Measurements from ENCODE around the gene MFF. TPM values are rescaled to one million over a fixed set of nuclear protein-coding genes. Genes with fewer than 3 reads are reported as not detected.

Gene MFF
- total RNA-seq, 1 experiment from 2014 or later: 103 TPM

- H3K79me2 ChIP-seq (ENCODE audit: low read length): no peaks in the 10 kb centered on the region
- H3F3A ChIP-seq (ENCODE audit: low read length, unreplicated experiment): no peaks in the 10 kb centered on the region
- ATAC-seq (peak; percentile 48), DNase-seq (peak; percentile 66)
- no peaks in the 10 kb centered on the region for H3K36me3 ChIP-seq (ENCODE audit: low read depth, low read length)
- no peaks in the 10 kb centered on the region for H3K9me3 ChIP-seq (ENCODE audit: low read length)
- H3K4me2 ChIP-seq (ENCODE audit: low read length): no peak overlapping the region
- TF ChIP-seq EZH2 (IDR thresholded peaks at IDR 0.05; ENCODE audit: low read length, unreplicated experiment): no peak
- no peak for TF ChIP-seq EZH2phosphoT487 (IDR thresholded peaks at IDR 0.05; ENCODE audit: borderline replicate concordance, low read length)
- TF ChIP-seq CTCF (conservative IDR thresholded peaks at IDR 0.05; ENCODE audit: low read depth, low read length): no peak
- H3K27ac ChIP-seq (ENCODE audit: low read length): peak overlapping the region; percentile 37
- no TSS peak for BruUV-seq (replicated peaks)
- H3K9me2 ChIP-seq (replicated peaks; ENCODE audit: low read length): no peaks in the 10 kb centered on the region
- CTCF ChIA-PET: no interaction called here
- intact Hi-C loops (cut with micrococcal nuclease): no loop called here
- POLR2A ChIA-PET (ENCODE audit: unreplicated experiment): no interaction called here
- no peaks in the 10 kb centered on the region for H3K27me3 ChIP-seq (ENCODE audit: low read length)
- no peaks in the 10 kb centered on the region for H4K20me1 ChIP-seq (ENCODE audit: low read length)
- no peak overlapping the region for H2AFZ ChIP-seq (ENCODE audit: low read length)
- H3K4me3 ChIP-seq (ENCODE audit: low read length): no peak overlapping the region
- H3K9ac ChIP-seq (ENCODE audit: low read length): no peak overlapping the region
- peaks cover 12% of the 10 kb centered on the region for H3K4me1 ChIP-seq (ENCODE audit: insufficient read depth, low read length)
These were observed 70.5 kb downstream of the MFF start for GRCh38 chr2:227395556-227395955.

DNA sequence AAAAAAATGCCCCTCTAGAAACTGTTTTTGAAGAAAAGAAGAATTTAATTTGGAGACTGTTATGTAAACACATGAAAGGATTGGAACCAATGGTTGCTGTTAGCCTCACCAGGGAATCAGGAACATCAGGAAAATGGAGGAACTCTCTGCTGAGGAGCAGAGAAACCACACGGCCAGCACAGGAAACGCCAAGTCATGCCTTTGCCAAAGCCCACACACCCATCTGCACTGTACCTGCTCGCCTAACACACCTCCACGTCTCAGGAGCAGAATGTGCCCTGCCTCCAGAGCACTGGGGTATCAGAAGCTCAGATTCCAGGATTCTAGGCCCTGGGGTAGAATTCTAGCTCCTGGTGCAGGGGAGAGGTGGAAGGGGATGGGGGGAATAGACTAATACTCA lies 72.5 kb downstream of the MFF start:
- H3K4me2 ChIP-seq (ENCODE audit: low read length): no peak overlapping the region
- no TSS peak for BruUV-seq (replicated peaks)
- H3K27ac ChIP-seq (ENCODE audit: low read length): no peak overlapping the region
- H3K9me3 ChIP-seq (ENCODE audit: low read length): no peaks in the 10 kb centered on the region
- no peaks in the 10 kb centered on the region for H3K9me2 ChIP-seq (replicated peaks; ENCODE audit: low read length)
- ATAC-seq (no peak), DNase-seq (no peak)
- H3K79me2 ChIP-seq (ENCODE audit: low read length): no peaks in the 10 kb centered on the region
- intact Hi-C loops (cut with micrococcal nuclease): no loop called here
- no peak overlapping the region for H3K4me3 ChIP-seq (ENCODE audit: low read length)
- H4K20me1 ChIP-seq (ENCODE audit: low read length): no peaks in the 10 kb centered on the region
- no peak overlapping the region for H3K9ac ChIP-seq (ENCODE audit: low read length)
- H2AFZ ChIP-seq (ENCODE audit: low read length): no peak overlapping the region
- H3K4me1 ChIP-seq (ENCODE audit: insufficient read depth, low read length): peaks cover 15% of the 10 kb centered on the region
- H3K27me3 ChIP-seq (ENCODE audit: low read length): no peaks in the 10 kb centered on the region
- no peaks in the 10 kb centered on the region for H3K36me3 ChIP-seq (ENCODE audit: low read depth, low read length)
- ChIA-PET CTCF (no interaction called here), POLR2A (ENCODE audit: unreplicated experiment) (no interaction called here)
- H3F3A ChIP-seq (ENCODE audit: low read length, unreplicated experiment): no peaks in the 10 kb centered on the region
- TF ChIP-seq EZH2phosphoT487 (IDR thresholded peaks at IDR 0.05; ENCODE audit: borderline replicate concordance, low read length): no peak
- TF ChIP-seq EZH2 (IDR thresholded peaks at IDR 0.05; ENCODE audit: low read length, unreplicated experiment): no peak
- no peak for TF ChIP-seq CTCF (conservative IDR thresholded peaks at IDR 0.05; ENCODE audit: low read depth, low read length)

DNA sequence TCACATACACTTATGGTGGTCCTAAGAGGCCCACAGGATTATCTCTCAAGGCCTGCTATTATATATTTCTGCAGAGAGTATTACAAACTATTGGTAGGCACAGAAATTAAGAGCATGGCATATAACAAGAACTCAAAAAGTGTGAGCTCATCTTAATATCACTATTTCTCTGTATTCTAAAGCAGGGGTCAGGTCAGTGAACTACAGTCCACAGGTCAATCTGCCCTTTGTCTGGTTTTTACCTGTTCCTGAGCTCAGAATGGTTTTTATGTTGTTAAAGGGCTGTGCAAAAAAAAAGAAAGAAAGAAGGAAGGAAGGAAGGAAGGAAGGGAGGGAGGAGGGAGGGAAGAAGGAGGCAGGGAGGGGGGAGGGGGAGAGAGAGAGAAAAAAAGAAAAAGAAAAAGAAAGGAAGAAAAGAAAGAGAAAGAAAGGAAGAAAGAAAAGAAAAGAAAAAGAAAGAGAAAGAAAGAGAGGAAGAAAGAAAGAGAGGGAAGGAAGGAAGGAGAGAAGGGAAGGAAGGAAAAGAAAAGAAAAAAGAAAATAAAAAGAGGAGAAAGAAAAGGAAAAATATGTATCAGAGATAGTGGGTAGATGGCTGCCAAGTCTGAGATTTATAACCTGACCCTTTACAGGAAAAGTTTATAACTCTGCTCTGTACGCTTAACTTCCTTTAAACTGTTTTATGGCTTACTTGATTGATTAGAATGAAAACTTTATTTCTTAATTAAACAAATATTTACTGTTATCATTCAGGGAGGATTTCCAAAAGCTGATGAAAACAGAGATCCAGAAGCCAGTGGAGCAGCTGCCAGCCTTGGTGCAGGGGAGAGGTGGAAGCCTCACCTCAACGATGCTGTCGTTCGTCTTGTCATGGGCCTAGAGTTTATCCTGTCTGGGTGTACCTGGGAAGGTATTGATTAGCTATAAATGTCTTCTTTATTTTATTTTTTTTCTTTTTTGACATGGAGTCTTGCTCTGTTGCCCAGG lies 73.9 kb downstream of the MFF start:
- Histone ChIP-seq H3K4me1 (ENCODE audit: insufficient read depth, low read length) (peaks cover 16% of the 10 kb centered on the region), H3K36me3 (ENCODE audit: low read depth, low read length) (no peaks in the 10 kb centered on the region), H2AFZ (ENCODE audit: low read length) (no peak overlapping the region), H3K4me2 (ENCODE audit: low read length) (no peak overlapping the region), H3K27ac (ENCODE audit: low read length) (no peak overlapping the region), H3K79me2 (ENCODE audit: low read length) (no peaks in the 10 kb centered on the region), H3K9me2 (replicated peaks; ENCODE audit: low read length) (no peaks in the 10 kb centered on the region), H3K27me3 (ENCODE audit: low read length) (no peaks in the 10 kb centered on the region), H3F3A (ENCODE audit: low read length, unreplicated experiment) (no peaks in the 10 kb centered on the region), H3K4me3 (ENCODE audit: low read length) (no peak overlapping the region), H4K20me1 (ENCODE audit: low read length) (no peaks in the 10 kb centered on the region), H3K9ac (ENCODE audit: low read length) (no peak overlapping the region), H3K9me3 (ENCODE audit: low read length) (no peaks in the 10 kb centered on the region)
- intact Hi-C loops (cut with micrococcal nuclease): no loop called here
- ChIA-PET CTCF (no interaction called here), POLR2A (ENCODE audit: unreplicated experiment) (no interaction called here)
- DNase-seq (no peak), ATAC-seq (peak; percentile 26; the same call in 1 of the 2 replicates)
- BruUV-seq (replicated peaks): no TSS peak
- TF ChIP-seq EZH2 (IDR thresholded peaks at IDR 0.05; ENCODE audit: low read length, unreplicated experiment) (no peak), EZH2phosphoT487 (IDR thresholded peaks at IDR 0.05; ENCODE audit: borderline replicate concordance, low read length) (no peak), CTCF (conservative IDR thresholded peaks at IDR 0.05; ENCODE audit: low read depth, low read length) (no peak)

Measured in PC-3 (cell line).